K562 (cell line): ENCODE results near the gene BCL2L1. TPM values are rescaled to one million over a fixed set of nuclear protein-coding genes. Genes with fewer than 3 reads are reported as not detected.

Experiments used
- ATAC-seq: fragments of 200-7000 bp; cut with Tn5 transposase; 3 replicates; pipeline ENCODE4 v1.9.1; 2020; ENCODE audit warnings: moderate library complexity
- BruUV-seq: library from RNA; stranded (reverse); fragments of 400-500 nt; replicated peaks from 2 replicates; lab custom pipeline; 2021; lab: Mats Ljungman, UMichigan
- CTCF ChIA-PET: fragments of 300-600 bp; formaldehyde crosslinking; extraction: SDS; loops from one replicate; lab custom pipeline; 2021; ENCODE audit warnings: low intra/inter-chr PET ratio; lab: Yijun Ruan, JAX
- POLR2A ChIA-PET: fragments of 300-600, 350-650 bp; sonication (Branson Sonifier 250); formaldehyde crosslinking; extraction: SDS; loops from one replicate; lab custom pipeline; 2021; ENCODE audit warnings: antibody characterized with exemption, inconsistent platforms; lab: Yijun Ruan, JAX
- DNase-seq, 4 experiments: peaks; one replicate each; pipeline versions ENCODE4 v3.0.0 to v3.0.0-alpha.2; 2011 to 2018; ENCODE audit warnings: low spot score in 3 of 4, mixed read lengths in 3 of 4; ENCODE audit errors: extremely low read depth in 1 of 4
- FAIRE-seq: peaks from 2 replicates; lab custom pipeline; 2011; peaks lifted over from hg19 to GRCh38; lab: Jason Lieb, UNC
- H2AFZ ChIP-seq: 2 replicates; pipeline ENCODE4 v1.6.0; 2011; ENCODE audit warnings: low read depth, low read length, control low read depth, inconsistent platforms
- H3K27ac ChIP-seq: fragments of 200-600 bp; 3 replicates; pipeline ENCODE4 v1.8.0; 2011; ENCODE audit warnings: low read depth, mild to moderate bottlenecking, control low read depth, inconsistent platforms, low read length, moderate library complexity, mixed read lengths; ENCODE audit errors: extremely low read depth
- H3K27me3 ChIP-seq, 2 experiments: fragments of 300-600 bp in 1 of 2; 2 replicates in 1 of 2; 3 replicates in 1 of 2; pipeline versions ENCODE4 v1.6.0 to v1.8.0; 2011; ENCODE audit warnings: inconsistent platforms in 2 of 2, low read length in 2 of 2, mild to moderate bottlenecking in 1 of 2, mixed read lengths in 1 of 2, moderate library complexity in 1 of 2; ENCODE audit not compliant: control insufficient read depth in 2 of 2, insufficient read depth in 2 of 2
- H3K36me3 ChIP-seq: fragments of 300-600 bp; 3 replicates; pipeline ENCODE4 v1.8.0; 2011; ENCODE audit warnings: mild to moderate bottlenecking, low read length, inconsistent platforms; ENCODE audit not compliant: control insufficient read depth, insufficient read depth
- H3K4me1 ChIP-seq, 2 experiments: fragments of 200-600 bp in 1 of 2; replicated peaks in 1 of 2; 2 replicates in 1 of 2; 3 replicates in 1 of 2; pipeline versions ENCODE4 v1.5.1 to v1.8.0; 2011; ENCODE audit warnings: inconsistent platforms in 2 of 2, low read length in 2 of 2, mild to moderate bottlenecking in 1 of 2, mixed read lengths in 1 of 2, moderate library complexity in 1 of 2; ENCODE audit not compliant: control insufficient read depth in 2 of 2, insufficient read depth in 2 of 2
- H3K4me2 ChIP-seq: 2 replicates; pipeline ENCODE4 v1.6.1; 2011; ENCODE audit warnings: low read length, control low read depth, inconsistent platforms, mixed read lengths; ENCODE audit not compliant: insufficient read depth
- H3K4me3 ChIP-seq: fragments of 200-600 bp; sonication (generic), shearing (Covaris generic); 2 replicates; pipeline ENCODE4 v1.5.1; 2016; ENCODE audit warnings: control low read depth, inconsistent platforms
- H3K79me2 ChIP-seq: fragments of 200-600 bp; 3 replicates; pipeline ENCODE4 v1.8.0; 2011; ENCODE audit warnings: low read length, inconsistent platforms; ENCODE audit not compliant: control insufficient read depth, insufficient read depth
- H3K9ac ChIP-seq, 2 experiments: 2 replicates each; pipeline versions ENCODE4 v1.6.0 to v1.6.1; 2011; ENCODE audit warnings: low read depth in 2 of 2, low read length in 2 of 2, control low read depth in 1 of 2, inconsistent platforms in 1 of 2, mild to moderate bottlenecking in 1 of 2, mixed read lengths in 1 of 2; ENCODE audit not compliant: insufficient read depth in 1 of 2
- H3K9me1 ChIP-seq: one replicate; pipeline ENCODE4 v1.6.0; 2011; ENCODE audit warnings: inconsistent platforms, mild to moderate bottlenecking, low read length, moderate library complexity; ENCODE audit not compliant: control insufficient read depth, insufficient read depth
- H3K9me3 ChIP-seq: replicated peaks from 2 replicates; pipeline ENCODE4 v1.5.1; 2011; ENCODE audit warnings: low read depth, low read length, inconsistent platforms; ENCODE audit not compliant: control insufficient read depth, insufficient read depth
- H4K20me1 ChIP-seq: replicated peaks from 2 replicates; pipeline ENCODE4 v1.6.1; 2011; ENCODE audit warnings: low read length, inconsistent platforms, mixed read lengths; ENCODE audit not compliant: control insufficient read depth, insufficient read depth
- RBM39 ChIP-seq: fragments of 200-400 bp; formaldehyde crosslinking; optimal IDR thresholded peaks from 2 replicates; pipeline ENCODE3; 2018; ENCODE audit warnings: low read depth, low read length
- SMARCE1 ChIP-seq: fragments of 450-650 bp; IDR thresholded peaks from 2 replicates; pipeline ENCODE4 v1.7.1; 2016; ENCODE audit warnings: mild to moderate bottlenecking
- TEAD2 ChIP-seq: fragments of 450-650 bp; IDR thresholded peaks from 2 replicates; pipeline ENCODE4 v1.6.1; 2016; ENCODE audit warnings: missing genetic modification characterization, control low read depth, missing compliant biosample characterization
- WHSC1 ChIP-seq: IDR thresholded peaks from one replicate; pipeline ENCODE4 v1.6.1; 2012; ENCODE audit warnings: low read length, control low read depth, inconsistent platforms
- ZNF695 ChIP-seq: fragments of 450-650 bp; formaldehyde crosslinking; IDR thresholded peaks from 2 replicates; pipeline ENCODE4 v1.4.0; 2020; ENCODE audit warnings: mild to moderate bottlenecking, moderate library complexity
- in situ Hi-C: fragments of 300-500 bp; cut with MboI; formaldehyde crosslinking; loops from 4 replicates; pipeline ENCODE4 v1.15.0; 2018; ENCODE audit warnings: inconsistent platforms, mixed read lengths
- intact Hi-C: fragments of 100-400 bp; cut with micrococcal nuclease; formaldehyde crosslinking; loops from 2 replicates; pipeline ENCODE4 v1.14.2; 2022
- polyA plus RNA-seq, 8 experiments: library from polyadenylated mRNA; depleted of rRNA in 4 of 8; stranded (reverse) in 5 of 8; unstranded in 3 of 8; fragments of >200 nt; fragmentation: Nextera tagmentation in 2 of 8; fragmentation: Illumina TruSeq in 1 of 8; extraction: Ambion mirVana in 2 of 8; extraction: Trizol in 1 of 8; gene quantifications; 2 replicates each; pipeline versions ENCODE4 v1.2.1 to v1.2.3, GENCODE V29; 2011 to 2014; ENCODE audit warnings: inconsistent platforms in 1 of 8, missing spikeins in 1 of 8
- total RNA-seq, 7 experiments: library from RNA; depleted of rRNA in 6 of 7; stranded (reverse); fragments of >200 nt in 6 of 7; fragmentation: Illumina TruSeq in 2 of 7; extraction: Trizol in 2 of 7; gene quantifications; 2 replicates each; pipeline versions ENCODE4 v1.2.1 to v1.2.3, GENCODE V29; 2011 to 2021; ENCODE audit warnings: low replicate concordance in 1 of 7
- TF ChIP-seq, protein P1 (sequence below): IDR thresholded peaks from 2 replicates; pipeline ENCODE4 v1.6.1; 2011; ENCODE audit warnings: borderline replicate concordance, low read depth, mild to moderate bottlenecking, moderate library complexity, low read length; ENCODE audit not compliant: insufficient read depth, poor library complexity, severe bottlenecking

BCL2L1 gene
- total and polyA plus RNA-seq, 9 of the 15 experiments (the other 6 are each of a cell fraction or from before 2014, with no cell fraction given) = 3.3 to 182 (median 120) TPM

DNA sequence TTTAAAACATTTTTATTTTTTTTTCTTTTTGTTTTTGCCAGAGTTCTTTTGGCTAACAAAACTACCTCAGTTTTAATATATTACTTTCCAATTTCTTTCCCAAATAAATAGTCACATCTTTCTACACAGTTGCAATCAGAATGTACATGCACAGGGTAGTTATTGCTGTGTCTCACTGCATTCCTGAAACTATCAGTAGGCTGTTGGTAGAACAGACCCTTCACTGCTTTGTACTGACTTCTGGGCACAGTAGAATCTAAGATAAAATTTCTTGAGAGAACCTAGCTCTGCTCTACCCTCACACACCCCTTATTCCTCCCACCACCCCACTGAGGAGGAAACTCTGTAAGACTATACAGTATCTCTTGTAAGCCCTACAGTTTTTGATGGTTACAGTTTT is 36.3 kb upstream of the BCL2L1 start:
- no peak overlapping the region for H3K4me3 ChIP-seq
- H3K36me3 ChIP-seq = peaks cover 78% of the 10 kb centered on the region
- TF ChIP-seq, protein P1, sequence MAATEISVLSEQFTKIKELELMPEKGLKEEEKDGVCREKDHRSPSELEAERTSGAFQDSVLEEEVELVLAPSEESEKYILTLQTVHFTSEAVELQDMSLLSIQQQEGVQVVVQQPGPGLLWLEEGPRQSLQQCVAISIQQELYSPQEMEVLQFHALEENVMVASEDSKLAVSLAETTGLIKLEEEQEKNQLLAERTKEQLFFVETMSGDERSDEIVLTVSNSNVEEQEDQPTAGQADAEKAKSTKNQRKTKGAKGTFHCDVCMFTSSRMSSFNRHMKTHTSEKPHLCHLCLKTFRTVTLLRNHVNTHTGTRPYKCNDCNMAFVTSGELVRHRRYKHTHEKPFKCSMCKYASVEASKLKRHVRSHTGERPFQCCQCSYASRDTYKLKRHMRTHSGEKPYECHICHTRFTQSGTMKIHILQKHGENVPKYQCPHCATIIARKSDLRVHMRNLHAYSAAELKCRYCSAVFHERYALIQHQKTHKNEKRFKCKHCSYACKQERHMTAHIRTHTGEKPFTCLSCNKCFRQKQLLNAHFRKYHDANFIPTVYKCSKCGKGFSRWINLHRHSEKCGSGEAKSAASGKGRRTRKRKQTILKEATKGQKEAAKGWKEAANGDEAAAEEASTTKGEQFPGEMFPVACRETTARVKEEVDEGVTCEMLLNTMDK = no peak
- TF ChIP-seq ZNF695 (CRISPR knock-in tag) (no peak), RBM39 (no peak), WHSC1 (no peak), TEAD2 (tag) (no peak), SMARCE1 (no peak)
- no peak overlapping the region for H2AFZ ChIP-seq
- H3K4me2 ChIP-seq = no peak overlapping the region
- 0 out of 2 replicates have a peak, but pooled peaks cover 6% of the 10 kb centered on the region for H4K20me1 ChIP-seq
- H3K9me3 ChIP-seq = no peaks in the 10 kb centered on the region
- no peak for ATAC-seq
- DNase-seq = no peak
- POLR2A ChIA-PET = interaction anchor here (0.7 to 1.5 kb wide), 3 partner anchors 11 to 99 kb away, joined by 3 to 4 read pairs (median 4); no protein-coding TSS in a partner anchor
- no peak overlapping the region for H3K27ac ChIP-seq
- H3K4me1 ChIP-seq = no peaks in the 10 kb centered on the region
- no peak overlapping the region for H3K9ac ChIP-seq
- intact Hi-C loops (no loop called here), in situ Hi-C loops (no loop called here)
- peaks cover 82% of the 10 kb centered on the region for H3K79me2 ChIP-seq
- no peaks in the 10 kb centered on the region for H3K27me3 ChIP-seq
- no peak for FAIRE-seq
- CTCF ChIA-PET = no interaction called here
- BruUV-seq = no TSS peak
- H3K9me1 ChIP-seq = no peaks in the 10 kb centered on the region
